DLD1 (cell line): Measurements from ENCODE around the gene NUDCD3.

ENCODE experiments used
- in situ Hi-C: cut with HindIII; loops from 2 replicates; pipeline ENCODE4 v1.10.0; 2017; ENCODE audit warnings: low sequenced_read_pairs

Gene NUDCD3

DNA sequence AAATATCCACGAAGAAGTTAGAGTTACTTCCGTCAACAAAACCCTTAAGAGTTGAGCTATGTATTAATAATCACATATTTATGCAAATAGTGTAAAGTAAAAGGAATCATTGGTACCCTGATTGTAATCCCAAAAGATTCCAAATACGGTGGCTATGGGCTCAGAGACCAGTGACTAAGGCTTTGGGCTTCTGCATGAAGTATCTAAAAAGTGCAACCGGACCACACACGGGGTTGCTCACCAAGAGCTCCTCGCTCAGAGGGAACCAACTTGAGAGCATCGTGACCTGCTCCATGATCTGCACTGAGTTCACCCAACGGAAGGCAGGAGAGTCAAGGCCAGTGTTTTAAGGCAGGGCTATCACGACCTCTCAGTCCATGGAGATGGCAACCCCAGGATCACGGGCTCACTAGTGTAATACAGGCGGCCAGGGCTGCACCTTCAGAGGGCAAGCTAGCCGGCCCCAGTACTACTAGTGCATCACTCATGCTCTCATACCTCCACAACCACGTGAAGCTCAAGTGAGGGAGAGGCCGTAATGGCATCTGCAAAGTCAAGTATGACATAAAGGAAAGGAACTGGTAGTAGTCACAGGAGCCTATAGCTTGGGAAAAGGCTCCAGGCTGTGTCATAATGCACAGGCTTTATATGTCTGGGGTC, 87.9 kb downstream of the NUDCD3 start:
- in situ Hi-C loops, result no loop called here

DNA sequence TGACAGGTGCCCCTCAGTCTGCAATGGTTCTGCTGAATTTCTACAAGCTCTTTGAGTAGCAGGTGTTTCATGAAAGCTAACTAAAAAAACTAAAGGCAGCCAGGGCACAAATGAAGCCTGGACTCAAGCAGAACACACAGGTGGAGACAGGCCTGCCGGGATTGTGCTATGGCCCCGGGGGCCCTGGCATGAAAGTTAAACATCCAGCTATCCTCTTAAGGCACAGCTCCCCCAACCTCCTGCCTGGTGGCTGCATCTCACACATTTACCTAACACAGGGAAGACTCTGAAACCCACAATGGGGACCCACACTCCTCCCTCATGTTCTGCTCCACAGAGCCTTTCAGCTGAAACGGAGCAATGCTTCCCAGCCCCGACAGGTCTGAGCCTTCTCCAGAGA, 88.8 kb downstream of the NUDCD3 start:
- in situ Hi-C loops, result no loop called here

DNA sequence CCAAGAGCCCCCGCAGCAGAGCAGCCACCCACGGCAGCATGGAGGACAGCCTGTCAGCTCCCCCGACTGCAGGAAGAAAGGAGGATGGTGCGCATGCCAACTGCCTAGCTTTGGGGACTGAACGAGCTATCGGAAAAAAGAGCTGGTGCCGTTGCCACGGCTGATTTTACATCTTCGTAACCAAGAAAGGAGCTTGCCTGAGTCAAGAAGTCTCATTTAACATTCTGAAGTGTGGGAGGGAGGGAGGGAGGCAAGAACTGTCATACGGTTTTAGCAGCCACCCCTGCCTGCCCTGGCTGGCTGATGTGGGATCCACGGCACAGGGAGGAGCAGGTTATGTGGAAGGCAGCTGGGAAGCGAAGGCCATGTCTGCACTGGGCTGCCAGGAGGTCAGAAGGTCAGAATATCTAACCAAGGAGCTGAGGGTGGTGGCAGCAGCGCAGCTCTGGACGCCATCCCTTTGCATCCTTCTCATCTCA, 90.4 kb downstream of the NUDCD3 start:
- in situ Hi-C loops, result no loop called here

DNA sequence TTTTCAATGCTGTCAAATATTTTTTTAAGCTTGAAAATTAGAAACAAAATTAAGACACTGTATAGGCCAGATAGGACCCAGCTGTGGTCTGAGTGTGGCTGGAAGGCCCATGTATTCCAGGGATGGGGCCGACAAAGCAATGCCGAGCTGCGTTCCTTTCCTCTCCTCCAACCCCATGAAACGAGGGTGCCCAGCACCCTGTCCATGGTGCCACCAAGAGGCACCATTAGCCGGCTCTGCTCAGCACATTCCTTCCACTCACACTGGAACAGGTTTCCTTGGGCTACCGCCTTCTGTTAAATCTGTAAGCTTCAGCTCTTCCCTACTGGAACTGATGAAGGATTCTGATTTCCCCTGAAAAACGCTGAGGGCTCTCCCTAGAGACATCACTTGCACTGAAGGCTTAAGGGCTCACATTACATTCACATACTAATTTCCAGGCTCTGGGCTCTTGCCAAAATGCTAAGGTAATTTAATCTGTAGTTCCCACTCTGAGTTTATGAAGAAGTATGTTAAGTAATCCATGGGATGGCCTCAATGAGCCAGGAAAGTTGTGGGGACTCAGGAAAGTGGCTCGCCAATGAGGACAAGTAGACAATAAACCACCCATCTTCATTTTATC, 91.4 kb downstream of the NUDCD3 start:
- in situ Hi-C loops, result no loop called here

DNA sequence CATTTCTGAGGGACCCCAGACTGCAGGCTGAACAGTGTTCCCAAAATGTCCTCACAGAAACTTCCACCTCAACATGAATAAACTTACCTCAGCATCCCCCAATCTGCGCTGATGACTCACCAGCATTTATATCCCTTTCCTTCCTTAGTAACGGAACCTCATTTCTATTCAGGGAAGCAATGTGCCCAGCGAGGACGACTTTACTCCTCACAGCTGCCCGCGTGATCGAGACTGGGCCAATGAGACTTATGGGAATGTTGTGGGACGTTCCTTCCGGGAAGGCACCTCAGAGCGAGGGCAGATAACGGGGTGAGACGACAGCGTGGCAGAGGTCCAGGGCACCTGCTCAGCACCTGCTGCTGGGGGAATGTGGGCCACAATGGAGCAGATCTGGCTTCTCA, 91.9 kb downstream of the NUDCD3 start:
- in situ Hi-C loops, result no loop called here

DNA sequence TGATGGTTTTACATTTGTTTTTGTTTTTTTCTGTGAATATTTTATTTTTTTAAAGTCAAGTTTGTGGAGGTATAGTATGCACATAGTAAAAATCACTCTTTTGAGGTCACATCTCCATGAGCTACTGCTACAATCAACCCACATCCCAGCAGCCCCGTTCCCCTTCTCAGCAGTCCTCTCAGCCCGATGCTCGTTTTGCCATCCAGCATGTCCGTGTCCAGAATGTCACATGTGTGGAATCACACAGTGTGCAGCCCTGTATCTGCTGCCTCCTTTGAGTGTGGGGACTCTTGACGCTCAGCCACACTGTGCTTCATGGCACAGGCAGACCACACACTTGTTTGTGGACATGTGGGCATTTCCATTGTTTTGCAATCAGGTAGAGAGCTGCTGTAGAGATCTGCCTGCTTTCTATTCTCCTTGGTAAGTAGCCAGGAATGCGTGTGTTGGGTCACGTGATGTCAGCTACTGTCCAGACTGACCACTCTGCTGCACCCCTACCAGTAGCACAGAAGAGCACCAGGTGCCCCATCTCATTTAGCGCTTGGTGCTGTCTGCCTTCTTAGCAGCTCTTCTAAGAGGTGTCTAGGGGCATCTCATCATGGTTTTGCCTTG, 93.4 kb downstream of the NUDCD3 start:
- in situ Hi-C loops, result no loop called here

DNA sequence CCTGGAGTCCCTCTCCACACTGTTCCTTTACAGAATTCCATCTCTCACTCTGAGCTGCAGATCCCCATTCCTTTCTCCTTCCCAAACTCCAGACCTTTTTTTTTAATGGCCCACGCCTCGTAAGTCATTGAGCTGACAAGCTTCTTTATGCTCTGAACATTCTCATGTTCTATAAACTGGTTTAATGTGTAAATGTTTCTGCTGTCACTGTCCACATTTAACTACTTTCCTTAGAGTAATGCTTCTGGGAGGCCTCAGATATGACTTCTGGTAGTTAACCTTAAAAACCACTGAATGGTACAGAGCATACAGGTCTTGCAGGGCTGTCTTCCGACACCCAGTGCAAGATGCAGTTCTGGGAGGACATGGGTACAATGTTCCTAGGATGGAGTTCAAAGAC, 94.0 kb downstream of the NUDCD3 start:
- in situ Hi-C loops, result no loop called here

DNA sequence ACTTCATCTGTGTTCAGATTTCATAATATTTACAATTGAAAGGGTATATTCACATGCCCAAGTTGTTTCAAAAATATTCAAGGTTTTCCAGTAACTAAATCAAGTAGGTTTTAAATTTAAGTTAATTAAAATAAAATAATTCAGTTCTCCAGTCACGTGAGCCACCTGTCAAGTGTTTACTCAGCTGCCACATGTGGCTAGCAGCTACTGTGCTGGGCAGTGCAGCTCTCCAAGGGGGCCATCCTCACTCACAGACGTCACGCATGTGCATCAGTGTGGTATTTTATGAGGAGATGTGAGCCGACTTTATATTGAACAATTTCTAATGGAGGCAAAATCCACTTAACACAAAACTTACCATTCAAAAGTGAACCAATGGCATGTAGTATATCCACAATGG, 95.4 kb downstream of the NUDCD3 start:
- in situ Hi-C loops, result no loop called here

DNA sequence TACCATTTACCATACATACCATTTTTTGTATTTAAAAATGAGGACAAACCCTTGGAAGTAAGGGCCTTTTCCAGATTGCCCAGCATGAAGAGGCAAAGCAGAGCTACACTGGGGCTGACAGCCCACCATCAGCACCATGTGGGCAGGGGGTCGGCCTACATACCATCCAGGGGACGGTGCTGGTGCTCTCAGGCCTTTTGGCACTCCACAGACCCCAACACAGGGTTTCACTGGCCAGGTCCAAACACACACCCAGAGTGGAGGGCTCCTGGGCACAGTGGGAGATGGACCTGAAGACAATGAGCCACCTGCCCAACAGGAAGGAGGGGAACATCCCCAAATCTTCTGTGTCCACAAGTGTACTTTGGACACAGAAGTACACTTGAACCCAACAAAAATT, 95.8 kb downstream of the NUDCD3 start:
- in situ Hi-C loops, result no loop called here

DNA sequence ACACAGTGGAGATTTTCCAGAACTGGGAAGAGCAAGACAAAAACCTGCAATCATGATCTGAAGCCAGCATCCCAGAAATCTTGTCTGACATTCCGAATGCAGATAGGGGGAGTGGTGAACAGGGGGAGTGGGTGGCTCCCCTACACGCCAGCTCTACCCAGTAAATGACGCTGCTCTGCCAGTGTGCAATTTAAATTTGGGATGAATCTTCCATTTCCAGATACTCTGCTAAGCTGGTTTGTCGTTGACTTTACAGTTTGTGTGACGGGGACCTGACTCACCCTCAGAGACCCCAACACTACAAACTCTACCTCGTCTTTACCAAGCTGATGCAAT, 96.4 kb downstream of the NUDCD3 start:
- in situ Hi-C loops, result no loop called here

DNA sequence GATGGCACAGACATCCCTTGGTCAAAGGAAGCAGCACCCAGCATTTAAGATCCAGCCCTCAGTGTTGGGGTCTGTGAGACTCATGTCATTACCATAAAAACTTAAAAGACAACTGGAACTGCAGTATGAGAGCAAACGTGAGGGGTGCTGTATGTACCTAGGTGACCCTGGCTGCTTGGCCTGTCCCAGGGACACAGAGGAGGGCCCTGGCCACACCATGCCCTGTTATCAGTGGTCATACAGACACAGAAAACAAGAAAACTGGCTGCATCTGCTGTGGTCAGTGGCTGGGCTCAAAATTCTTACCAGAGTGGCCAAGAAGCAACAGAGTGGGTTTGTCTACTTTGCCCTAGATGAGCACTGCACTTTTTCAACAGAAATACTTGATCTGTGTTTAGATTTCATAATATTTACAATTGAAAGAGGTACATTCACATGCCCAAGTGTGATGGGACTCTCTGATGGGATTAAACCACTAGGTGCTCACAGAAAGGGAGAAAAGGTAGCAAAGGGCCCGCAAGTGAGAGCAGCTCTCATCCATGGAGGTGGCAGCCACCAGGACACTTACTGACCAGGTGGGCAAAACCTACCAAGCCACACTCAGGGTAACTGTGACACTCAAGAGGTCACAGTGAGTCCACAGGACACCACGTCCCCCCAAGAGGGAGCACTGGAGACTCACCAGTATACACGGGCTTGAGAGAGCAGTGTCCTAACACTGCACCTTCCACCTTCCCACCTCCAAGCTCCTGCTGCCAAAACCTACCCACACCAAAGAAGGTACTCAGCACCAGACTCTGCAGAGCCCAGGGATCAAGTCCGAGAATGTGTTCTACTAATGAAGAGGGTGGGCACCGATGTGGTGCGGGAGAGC, 97.0 kb downstream of the NUDCD3 start:
- in situ Hi-C loops, result no loop called here

DNA sequence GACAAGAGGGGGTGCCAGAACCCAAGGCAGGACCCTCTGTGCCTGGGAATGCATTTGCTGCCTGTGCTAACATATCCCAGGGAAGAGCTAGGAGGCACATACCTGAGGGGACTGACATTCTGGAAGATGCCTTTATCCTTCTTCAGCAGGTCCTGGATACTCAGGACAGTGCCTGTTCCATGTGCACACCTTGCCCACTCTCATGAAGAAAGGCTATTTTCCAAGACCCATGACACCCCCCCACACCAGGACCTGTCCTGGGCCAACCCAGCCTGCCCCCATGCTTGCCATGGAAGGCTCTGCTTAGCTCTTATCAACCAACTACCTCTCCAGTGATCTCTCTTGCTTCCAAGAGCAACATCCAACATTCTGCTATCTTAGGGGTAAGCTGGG, 97.8 kb downstream of the NUDCD3 start:
- in situ Hi-C loops, result no loop called here

DNA sequence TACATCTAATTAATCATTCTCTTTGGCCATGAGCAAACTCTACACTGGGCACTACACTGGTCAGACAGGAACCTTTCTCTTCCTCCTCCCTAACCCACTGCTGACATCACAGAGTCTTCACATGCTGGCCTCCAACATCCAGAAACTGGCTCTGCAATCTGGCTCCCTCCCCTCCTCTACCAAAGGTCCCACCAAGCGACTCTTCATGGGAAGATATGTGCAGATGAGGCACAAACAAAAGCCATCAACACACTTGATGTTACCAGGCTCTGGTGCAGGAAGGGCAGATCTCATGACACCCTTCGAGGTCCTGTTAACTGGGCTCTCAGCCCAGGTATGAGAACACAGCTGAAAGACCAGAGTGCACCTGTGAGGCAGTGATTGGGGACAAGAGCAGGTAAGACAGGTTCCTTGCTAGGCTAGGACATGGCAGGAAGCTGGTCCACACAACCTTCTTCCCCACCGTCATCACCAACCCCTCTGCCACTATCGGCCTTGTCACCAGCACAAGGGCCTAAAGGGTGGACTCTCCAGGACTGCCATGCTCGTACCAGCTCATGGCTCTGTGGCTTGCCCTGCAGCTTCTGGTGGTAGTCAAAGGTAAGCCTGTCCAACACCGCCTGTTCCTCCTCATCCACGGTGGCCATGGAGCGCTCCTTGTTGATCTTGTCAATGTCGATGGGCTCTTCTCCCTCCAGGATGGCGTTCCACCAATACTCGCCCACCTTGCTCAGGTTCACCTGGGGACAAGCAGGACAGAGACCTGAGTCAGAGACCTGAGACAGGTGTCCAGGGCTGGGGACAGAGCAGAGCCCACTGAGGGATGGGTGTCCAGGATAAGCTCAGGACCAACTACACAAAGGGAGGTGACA, 98.5 kb downstream of the NUDCD3 start:
- in situ Hi-C loops, result no loop called here

DNA sequence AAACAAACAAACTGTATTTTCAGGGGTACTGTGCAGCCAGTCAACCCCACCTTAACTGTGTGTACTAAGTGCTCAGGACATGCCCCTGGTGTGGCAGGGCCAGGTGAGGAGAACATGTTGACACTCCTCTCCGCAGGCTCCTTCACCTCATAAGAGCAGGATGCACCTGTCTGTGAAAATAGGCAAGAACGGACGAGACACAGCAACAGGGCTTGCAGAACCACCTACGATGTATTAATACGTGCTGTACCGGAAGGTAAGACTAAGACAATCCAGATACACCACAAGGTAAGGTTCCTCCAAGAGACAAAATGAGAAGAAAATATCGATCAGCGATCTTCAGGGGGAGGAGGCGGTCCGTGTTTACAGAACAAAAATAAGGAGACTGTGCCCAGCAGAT, 99.3 kb downstream of the NUDCD3 start:
- in situ Hi-C loops, result no loop called here

DNA sequence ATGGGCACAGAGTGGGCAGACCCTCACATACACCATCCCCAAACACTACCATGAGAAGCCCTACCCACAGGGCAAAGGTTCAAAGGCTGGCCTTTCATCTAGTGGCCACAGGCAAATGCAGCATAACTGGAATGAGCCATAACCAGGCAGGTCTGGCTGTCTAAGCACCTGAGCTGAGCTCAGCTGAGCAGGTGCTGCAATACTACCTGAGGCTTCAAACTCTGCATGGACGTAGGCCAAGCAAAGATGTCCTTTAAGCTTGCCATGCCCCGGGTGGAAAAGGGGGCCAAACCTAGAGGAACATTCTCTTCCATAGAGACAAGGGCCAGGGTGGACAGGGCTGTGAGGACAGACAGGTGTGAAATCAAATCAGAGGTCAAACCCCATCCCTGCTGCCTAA, 99.8 kb downstream of the NUDCD3 start:
- in situ Hi-C loops, result no loop called here

DNA sequence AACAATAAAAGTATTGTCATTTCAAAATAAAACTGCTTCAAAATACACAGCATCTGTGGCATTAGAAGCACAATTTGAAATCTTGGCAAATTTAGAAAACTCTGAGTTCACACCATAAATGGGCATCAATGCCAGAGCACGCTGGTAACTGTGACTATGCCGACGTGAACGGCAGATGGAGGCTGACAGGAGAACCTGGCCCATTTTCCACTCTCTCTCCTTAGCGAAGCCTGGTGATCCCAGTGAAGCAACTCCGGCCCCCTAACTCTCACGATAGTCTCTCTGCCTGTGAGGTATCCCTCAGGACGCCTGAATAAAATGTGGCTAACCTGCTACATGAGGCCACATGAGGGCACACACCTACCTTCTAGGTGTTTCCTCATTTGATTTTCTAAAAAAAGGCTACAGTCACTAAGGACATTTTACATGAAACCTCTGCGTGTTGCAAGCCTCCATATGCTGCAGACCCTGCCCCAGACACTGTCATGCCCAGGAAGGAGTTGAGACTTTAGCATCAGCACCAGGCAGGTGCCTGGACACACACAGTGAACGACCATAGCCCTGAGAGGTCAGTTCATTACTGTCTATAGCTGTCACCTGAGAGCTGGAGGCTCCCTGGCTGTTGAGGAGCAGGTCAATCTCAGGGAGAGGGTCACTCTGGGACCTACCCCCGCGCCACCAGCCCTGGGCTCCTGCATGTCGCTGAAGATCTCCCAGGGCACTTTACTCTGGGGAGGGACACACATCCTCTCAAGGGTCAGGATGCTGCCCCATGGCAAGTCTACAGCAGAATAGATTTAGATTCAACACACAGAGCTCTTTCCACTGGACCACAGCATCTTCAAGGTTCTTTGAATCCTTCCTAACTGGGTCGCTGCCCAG, 102.1 kb downstream of the NUDCD3 start:
- in situ Hi-C loops, result no loop called here

DNA sequence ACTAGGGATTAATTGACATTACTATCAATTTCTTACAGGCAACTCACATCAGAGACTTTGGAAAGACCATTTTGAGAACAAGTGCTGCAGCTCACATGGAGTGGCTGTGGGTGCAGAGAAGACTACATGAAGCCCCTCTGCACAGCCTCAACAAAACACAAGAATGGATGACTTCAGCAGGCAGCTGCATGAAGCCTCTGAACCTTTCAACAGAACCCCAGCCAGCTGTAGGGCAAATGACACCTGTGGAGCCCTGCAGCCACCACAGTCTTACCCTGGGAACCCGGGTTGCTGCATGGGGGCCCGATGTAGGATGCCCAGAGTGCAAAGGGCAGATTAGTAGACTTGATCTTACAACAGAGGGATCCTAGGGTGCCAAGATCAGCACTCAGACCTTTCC, 103.1 kb downstream of the NUDCD3 start:
- in situ Hi-C loops, result no loop called here

DNA sequence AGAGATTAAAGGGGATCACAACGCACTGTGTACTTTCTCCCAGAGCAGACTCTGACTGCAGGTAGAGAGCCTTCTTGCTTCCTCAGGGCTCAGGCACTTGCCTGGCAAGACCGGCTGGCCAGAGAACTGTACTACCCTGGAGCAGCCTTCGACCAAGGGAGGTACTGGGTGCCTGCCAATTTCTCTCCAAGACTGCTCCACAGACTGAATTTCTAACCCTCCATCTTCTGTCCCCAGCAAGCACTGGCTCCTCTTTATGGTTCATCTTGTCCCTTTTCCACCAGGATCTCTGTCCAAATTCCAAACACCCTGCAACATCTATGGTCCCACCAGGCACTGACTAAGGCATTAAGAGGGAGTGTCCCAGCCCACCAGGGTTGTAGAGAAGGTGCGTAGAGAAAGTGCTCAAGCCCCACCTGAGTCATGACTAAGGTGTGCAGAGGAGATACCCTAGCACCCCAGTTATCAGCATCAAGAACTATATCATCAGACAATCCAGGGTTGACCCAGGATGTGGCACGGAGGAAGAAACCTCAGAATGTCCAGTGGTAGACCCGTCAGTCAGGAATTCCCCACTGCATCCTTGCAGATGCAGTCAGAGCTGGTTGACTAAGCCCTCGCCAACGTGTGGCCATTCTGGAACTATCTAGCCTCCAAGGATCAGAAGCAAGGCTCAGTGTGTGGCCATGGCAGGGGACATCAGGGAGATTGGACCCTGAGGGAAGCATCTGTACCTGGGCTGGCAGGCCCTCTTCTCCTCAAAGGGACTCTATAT, 104.1 kb downstream of the NUDCD3 start:
- in situ Hi-C loops, result no loop called here
